ENCODE results near the gene MYO10.

MYO10 gene

GRCh38 chr5:16755641-16756040 is 180.4 kb downstream of the MYO10 start:
- peaks cover 5 to 11% of the 10 kb centered on the region in 2 experiments for H3K4me1 ChIP-seq (ENCODE audit: control insufficient read depth in 1 of 2, insufficient read depth in 1 of 2, low read depth in 1 of 2, low read length in 1 of 2)
- H3K9me3 ChIP-seq, result no peaks in the 10 kb centered on the region
- no peaks in the 10 kb centered on the region for H3K27me3 ChIP-seq
- TF ChIP-seq, protein P1, sequence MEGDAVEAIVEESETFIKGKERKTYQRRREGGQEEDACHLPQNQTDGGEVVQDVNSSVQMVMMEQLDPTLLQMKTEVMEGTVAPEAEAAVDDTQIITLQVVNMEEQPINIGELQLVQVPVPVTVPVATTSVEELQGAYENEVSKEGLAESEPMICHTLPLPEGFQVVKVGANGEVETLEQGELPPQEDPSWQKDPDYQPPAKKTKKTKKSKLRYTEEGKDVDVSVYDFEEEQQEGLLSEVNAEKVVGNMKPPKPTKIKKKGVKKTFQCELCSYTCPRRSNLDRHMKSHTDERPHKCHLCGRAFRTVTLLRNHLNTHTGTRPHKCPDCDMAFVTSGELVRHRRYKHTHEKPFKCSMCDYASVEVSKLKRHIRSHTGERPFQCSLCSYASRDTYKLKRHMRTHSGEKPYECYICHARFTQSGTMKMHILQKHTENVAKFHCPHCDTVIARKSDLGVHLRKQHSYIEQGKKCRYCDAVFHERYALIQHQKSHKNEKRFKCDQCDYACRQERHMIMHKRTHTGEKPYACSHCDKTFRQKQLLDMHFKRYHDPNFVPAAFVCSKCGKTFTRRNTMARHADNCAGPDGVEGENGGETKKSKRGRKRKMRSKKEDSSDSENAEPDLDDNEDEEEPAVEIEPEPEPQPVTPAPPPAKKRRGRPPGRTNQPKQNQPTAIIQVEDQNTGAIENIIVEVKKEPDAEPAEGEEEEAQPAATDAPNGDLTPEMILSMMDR (IDR thresholded peaks at IDR 0.05), result no peak
- H3K36me3 ChIP-seq, result no peaks in the 10 kb centered on the region
- H3K4me3 ChIP-seq (ENCODE audit: low read depth in 1 of 2, low read length in 1 of 2), result no peak overlapping the region
- no peak overlapping the region for H3K27ac ChIP-seq

GRCh38 chr5:16754601-16755000 is 181.5 kb downstream of the MYO10 start:
- Histone ChIP-seq H3K4me1 (ENCODE audit: control insufficient read depth in 1 of 2, insufficient read depth in 1 of 2, low read depth in 1 of 2, low read length in 1 of 2) (peaks cover 5 to 7% of the 10 kb centered on the region in 2 experiments), H3K4me3 (ENCODE audit: low read depth in 1 of 2, low read length in 1 of 2) (no peak overlapping the region), H3K36me3 (no peaks in the 10 kb centered on the region), H3K9me3 (no peaks in the 10 kb centered on the region), H3K27me3 (no peaks in the 10 kb centered on the region), H3K27ac (no peak overlapping the region)
- TF ChIP-seq, protein P1 (IDR thresholded peaks at IDR 0.05), result no peak

GRCh38 chr5:16754086-16754485 is 182.0 kb downstream of the MYO10 start:
- no peaks in the 10 kb centered on the region for H3K9me3 ChIP-seq
- H3K4me3 ChIP-seq (ENCODE audit: low read depth in 1 of 2, low read length in 1 of 2), result no peak overlapping the region
- H3K36me3 ChIP-seq, result no peaks in the 10 kb centered on the region
- H3K27me3 ChIP-seq, result no peaks in the 10 kb centered on the region
- peaks cover under 1 to 2% of the 10 kb centered on the region in 2 experiments for H3K4me1 ChIP-seq (ENCODE audit: control insufficient read depth in 1 of 2, insufficient read depth in 1 of 2, low read depth in 1 of 2, low read length in 1 of 2)
- TF ChIP-seq, protein P1 (IDR thresholded peaks at IDR 0.05), result no peak
- no peak overlapping the region for H3K27ac ChIP-seq

- no peaks in the 10 kb centered on the region for H3K27me3 ChIP-seq
- H3K27ac ChIP-seq, result no peak overlapping the region
- H3K4me3 ChIP-seq (ENCODE audit: low read depth in 1 of 2, low read length in 1 of 2), result no peak overlapping the region
- H3K4me1 ChIP-seq (ENCODE audit: control insufficient read depth in 1 of 2, insufficient read depth in 1 of 2, low read depth in 1 of 2, low read length in 1 of 2), result no peaks in the 10 kb centered on the region
- H3K9me3 ChIP-seq, result no peaks in the 10 kb centered on the region
- TF ChIP-seq, protein P1 (IDR thresholded peaks at IDR 0.05), result no peak
- H3K36me3 ChIP-seq, result no peaks in the 10 kb centered on the region
Observed at GRCh38 chr5:16750445-16750844, 185.6 kb downstream of the MYO10 start.

DNA sequence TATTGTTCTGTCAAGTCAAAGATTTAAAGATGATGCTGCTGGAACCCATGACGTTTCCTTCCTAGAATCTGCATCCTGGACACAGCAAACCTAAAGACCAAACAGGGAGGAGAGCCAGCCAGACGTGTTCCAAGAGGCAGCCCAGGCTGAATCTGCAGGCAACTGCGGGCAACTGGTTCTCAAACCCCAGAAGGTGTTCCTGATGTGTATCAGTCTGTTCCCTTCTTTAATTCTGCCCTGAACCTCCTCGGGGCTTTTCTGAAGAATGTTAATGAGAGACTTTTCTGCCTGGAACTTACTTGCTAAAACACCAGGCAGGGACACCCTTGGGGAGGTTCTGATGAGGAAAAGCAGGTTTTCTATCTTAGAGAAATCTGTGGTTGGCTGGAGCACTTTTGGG is 186.5 kb downstream of the MYO10 start:
- no peaks in the 10 kb centered on the region for H3K27me3 ChIP-seq
- H3K4me1 ChIP-seq (ENCODE audit: control insufficient read depth in 1 of 2, insufficient read depth in 1 of 2, low read depth in 1 of 2, low read length in 1 of 2), result no peaks in the 10 kb centered on the region
- H3K36me3 ChIP-seq, result no peaks in the 10 kb centered on the region
- H3K27ac ChIP-seq, result no peak overlapping the region
- TF ChIP-seq, protein P1 (IDR thresholded peaks at IDR 0.05), result no peak
- H3K9me3 ChIP-seq, result no peaks in the 10 kb centered on the region
- no peak overlapping the region for H3K4me3 ChIP-seq (ENCODE audit: low read depth in 1 of 2, low read length in 1 of 2)

All from neutrophil (primary cell).